Endothelial cell of umbilical vein (primary cell): ENCODE measurements around the gene TUBB4A.

Experiments
- GATA2 ChIP-seq: IDR thresholded peaks from 2 replicates; pipeline ENCODE4 v1.7.0; 2011; ENCODE audit warnings: low read depth, mild to moderate bottlenecking, moderate library complexity, mixed read lengths, low read length; ENCODE audit not compliant: insufficient read length, insufficient read depth
- POLR2A ChIP-seq: IDR thresholded peaks from 2 replicates; pipeline ENCODE4 v1.6.1; 2012; ENCODE audit warnings: low read depth, mild to moderate bottlenecking, control low read depth, low read length
- POLR2AphosphoS5 ChIP-seq: IDR thresholded peaks from 2 replicates; pipeline ENCODE4 v1.6.1; 2012; ENCODE audit warnings: low read depth, mild to moderate bottlenecking, control low read depth, low read length, moderate library complexity; ENCODE audit not compliant: insufficient read depth
- TF ChIP-seq, protein P1 (sequence below), 2 donors: IDR thresholded peaks; 1 replicate in 1 of 2; 2 replicates in 1 of 2; pipeline ENCODE4 v1.5.1; 2011; ENCODE audit warnings: low read length in 2 of 2, mild to moderate bottlenecking in 2 of 2, moderate library complexity in 2 of 2, control low read depth in 1 of 2, inconsistent platforms in 1 of 2, low read depth in 1 of 2; ENCODE audit not compliant: insufficient read depth in 1 of 2; ENCODE audit errors: extremely low read depth in 1 of 2

DNA sequence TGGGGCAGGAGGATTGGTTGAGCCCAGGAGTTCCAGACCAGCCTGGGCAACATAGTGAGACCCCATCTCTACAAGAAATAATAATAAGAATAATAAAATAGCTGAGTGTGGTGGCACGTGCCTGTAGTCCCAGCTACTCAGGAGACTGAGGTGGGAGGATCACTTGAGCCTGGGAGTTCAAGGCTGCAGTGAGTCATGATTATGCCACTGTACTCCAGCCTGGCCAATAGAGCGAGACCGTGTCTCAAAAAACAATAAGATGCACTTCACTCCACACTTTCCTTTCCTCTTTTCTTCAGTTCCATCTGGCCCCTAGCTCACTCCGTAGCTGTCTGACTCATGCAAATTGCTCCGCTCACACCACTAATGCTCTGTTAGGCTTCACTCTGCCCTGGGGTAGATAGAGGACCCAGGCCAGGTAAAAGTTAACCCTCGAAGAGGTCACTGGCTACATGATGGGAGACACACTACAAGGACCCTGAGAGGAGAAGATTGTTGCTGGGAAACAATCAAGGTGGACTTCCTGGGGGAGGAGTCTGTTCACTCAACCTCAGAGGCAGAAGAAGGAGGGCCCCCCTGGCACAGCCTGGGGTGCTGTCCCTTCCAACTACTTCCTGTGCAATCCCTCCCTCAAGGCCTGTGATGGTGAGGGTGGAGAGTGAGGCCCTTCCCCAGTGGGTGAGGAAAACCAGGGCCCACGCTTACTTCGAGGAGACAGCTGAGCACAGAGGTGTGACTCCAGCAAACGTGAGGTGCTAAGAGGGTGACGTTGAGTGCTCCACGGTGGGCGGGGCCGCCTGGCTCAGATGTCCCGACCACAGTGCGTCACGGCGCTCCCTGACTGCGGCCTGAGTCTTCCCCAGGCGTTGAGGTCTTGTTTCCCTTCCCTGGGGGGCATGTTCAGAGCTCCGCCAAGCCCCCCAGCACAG is 19.9 kb upstream of the TUBB4A start:
- no peak for TF ChIP-seq POLR2A
- TF ChIP-seq, protein P1, sequence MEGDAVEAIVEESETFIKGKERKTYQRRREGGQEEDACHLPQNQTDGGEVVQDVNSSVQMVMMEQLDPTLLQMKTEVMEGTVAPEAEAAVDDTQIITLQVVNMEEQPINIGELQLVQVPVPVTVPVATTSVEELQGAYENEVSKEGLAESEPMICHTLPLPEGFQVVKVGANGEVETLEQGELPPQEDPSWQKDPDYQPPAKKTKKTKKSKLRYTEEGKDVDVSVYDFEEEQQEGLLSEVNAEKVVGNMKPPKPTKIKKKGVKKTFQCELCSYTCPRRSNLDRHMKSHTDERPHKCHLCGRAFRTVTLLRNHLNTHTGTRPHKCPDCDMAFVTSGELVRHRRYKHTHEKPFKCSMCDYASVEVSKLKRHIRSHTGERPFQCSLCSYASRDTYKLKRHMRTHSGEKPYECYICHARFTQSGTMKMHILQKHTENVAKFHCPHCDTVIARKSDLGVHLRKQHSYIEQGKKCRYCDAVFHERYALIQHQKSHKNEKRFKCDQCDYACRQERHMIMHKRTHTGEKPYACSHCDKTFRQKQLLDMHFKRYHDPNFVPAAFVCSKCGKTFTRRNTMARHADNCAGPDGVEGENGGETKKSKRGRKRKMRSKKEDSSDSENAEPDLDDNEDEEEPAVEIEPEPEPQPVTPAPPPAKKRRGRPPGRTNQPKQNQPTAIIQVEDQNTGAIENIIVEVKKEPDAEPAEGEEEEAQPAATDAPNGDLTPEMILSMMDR (IDR thresholded peaks at IDR 0.05; ENCODE audit: extremely low read depth in 1 of 2, insufficient read depth in 1 of 2, low read depth in 1 of 2, low read length in 2 of 2) = no peak
- no peak for TF ChIP-seq POLR2AphosphoS5
- TF ChIP-seq GATA2 = no peak
